DND-41 (cell line): Measurements from ENCODE around the gene TNKS2.

Source experiments
- EZH2 ChIP-seq: IDR thresholded peaks from 3 replicates; pipeline ENCODE4 v1.6.1; 2012; ENCODE audit warnings: borderline replicate concordance, low read depth, mild to moderate bottlenecking, moderate library complexity, low read length, inconsistent platforms; ENCODE audit not compliant: severe bottlenecking
- TF ChIP-seq, protein P1 (sequence below): IDR thresholded peaks from 2 replicates; pipeline ENCODE4 v1.5.1; 2012; ENCODE audit warnings: borderline replicate concordance, low read length, moderate library complexity, mild to moderate bottlenecking; ENCODE audit not compliant: poor library complexity, severe bottlenecking; ENCODE audit errors: extremely low read depth

DNA sequence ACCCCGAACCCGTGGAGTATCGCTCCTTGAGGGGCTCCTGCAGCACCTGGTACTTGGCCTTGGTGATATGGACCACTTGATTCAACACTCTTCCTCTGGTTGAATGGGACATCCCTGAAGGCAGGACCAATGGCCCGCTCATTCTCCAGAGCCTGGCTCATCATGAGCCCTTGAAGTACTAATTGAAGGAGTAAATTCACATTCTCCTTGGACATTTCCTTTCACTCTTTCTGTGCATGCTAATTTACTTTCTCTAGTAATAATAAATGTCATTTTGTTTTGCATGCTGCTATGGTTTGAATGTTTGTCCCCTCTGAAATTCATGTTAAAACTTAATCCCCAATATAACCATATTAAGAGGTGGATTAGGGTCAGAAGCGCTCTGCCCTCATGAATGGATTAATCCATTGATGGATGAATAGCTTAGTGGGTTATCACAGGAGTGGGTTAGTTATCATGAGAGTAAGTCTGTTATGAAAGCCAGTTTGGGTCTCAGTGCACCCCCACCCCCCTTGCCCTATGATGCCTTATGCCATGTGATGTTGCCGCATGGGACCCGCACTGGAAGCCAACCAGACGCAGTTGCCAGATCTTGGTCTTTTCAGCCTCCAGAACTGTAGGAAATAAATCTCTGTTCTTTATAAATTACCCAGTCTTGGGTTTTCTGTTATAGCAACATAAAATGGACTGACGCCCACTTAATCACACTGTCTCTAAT is 87.3 kb downstream of the TNKS2 start:
- TF ChIP-seq, protein P1, sequence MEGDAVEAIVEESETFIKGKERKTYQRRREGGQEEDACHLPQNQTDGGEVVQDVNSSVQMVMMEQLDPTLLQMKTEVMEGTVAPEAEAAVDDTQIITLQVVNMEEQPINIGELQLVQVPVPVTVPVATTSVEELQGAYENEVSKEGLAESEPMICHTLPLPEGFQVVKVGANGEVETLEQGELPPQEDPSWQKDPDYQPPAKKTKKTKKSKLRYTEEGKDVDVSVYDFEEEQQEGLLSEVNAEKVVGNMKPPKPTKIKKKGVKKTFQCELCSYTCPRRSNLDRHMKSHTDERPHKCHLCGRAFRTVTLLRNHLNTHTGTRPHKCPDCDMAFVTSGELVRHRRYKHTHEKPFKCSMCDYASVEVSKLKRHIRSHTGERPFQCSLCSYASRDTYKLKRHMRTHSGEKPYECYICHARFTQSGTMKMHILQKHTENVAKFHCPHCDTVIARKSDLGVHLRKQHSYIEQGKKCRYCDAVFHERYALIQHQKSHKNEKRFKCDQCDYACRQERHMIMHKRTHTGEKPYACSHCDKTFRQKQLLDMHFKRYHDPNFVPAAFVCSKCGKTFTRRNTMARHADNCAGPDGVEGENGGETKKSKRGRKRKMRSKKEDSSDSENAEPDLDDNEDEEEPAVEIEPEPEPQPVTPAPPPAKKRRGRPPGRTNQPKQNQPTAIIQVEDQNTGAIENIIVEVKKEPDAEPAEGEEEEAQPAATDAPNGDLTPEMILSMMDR = no peak
- no peak for TF ChIP-seq EZH2
